K562 (cell line): ENCODE results near the gene ZNF618. TPM values are rescaled to one million over a fixed set of nuclear protein-coding genes. Genes with fewer than 3 reads are reported as not detected.

Source experiments
- ATAC-seq: fragments of 200-7000 bp; cut with Tn5 transposase; 3 replicates; pipeline ENCODE4 v1.9.1; 2020; ENCODE audit warnings: moderate library complexity
- BruUV-seq: library from RNA; stranded (reverse); fragments of 400-500 nt; replicated peaks from 2 replicates; lab custom pipeline; 2021; lab: Mats Ljungman, UMichigan
- CTCF ChIA-PET: fragments of 300-600 bp; formaldehyde crosslinking; extraction: SDS; loops from one replicate; lab custom pipeline; 2021; ENCODE audit warnings: low intra/inter-chr PET ratio; lab: Yijun Ruan, JAX
- POLR2A ChIA-PET: fragments of 300-600, 350-650 bp; sonication (Branson Sonifier 250); formaldehyde crosslinking; extraction: SDS; loops from one replicate; lab custom pipeline; 2021; ENCODE audit warnings: antibody characterized with exemption, inconsistent platforms; lab: Yijun Ruan, JAX
- DNase-seq, 4 experiments: peaks; one replicate each; pipeline versions ENCODE4 v3.0.0 to v3.0.0-alpha.2; 2011 to 2018; ENCODE audit warnings: low spot score in 3 of 4, mixed read lengths in 3 of 4; ENCODE audit errors: extremely low read depth in 1 of 4
- FAIRE-seq: peaks from 2 replicates; lab custom pipeline; 2011; peaks lifted over from hg19 to GRCh38; lab: Jason Lieb, UNC
- H2AFZ ChIP-seq: 2 replicates; pipeline ENCODE4 v1.6.0; 2011; ENCODE audit warnings: low read depth, low read length, control low read depth, inconsistent platforms
- H3K27ac ChIP-seq: fragments of 200-600 bp; 3 replicates; pipeline ENCODE4 v1.8.0; 2011; ENCODE audit warnings: low read depth, mild to moderate bottlenecking, control low read depth, inconsistent platforms, low read length, moderate library complexity, mixed read lengths; ENCODE audit errors: extremely low read depth
- H3K27me3 ChIP-seq, 2 experiments: fragments of 300-600 bp in 1 of 2; 2 replicates in 1 of 2; 3 replicates in 1 of 2; pipeline versions ENCODE4 v1.6.0 to v1.8.0; 2011; ENCODE audit warnings: inconsistent platforms in 2 of 2, low read length in 2 of 2, mild to moderate bottlenecking in 1 of 2, mixed read lengths in 1 of 2, moderate library complexity in 1 of 2; ENCODE audit not compliant: control insufficient read depth in 2 of 2, insufficient read depth in 2 of 2
- H3K36me3 ChIP-seq: fragments of 300-600 bp; 3 replicates; pipeline ENCODE4 v1.8.0; 2011; ENCODE audit warnings: mild to moderate bottlenecking, low read length, inconsistent platforms; ENCODE audit not compliant: control insufficient read depth, insufficient read depth
- H3K4me1 ChIP-seq, 2 experiments: fragments of 200-600 bp in 1 of 2; replicated peaks in 1 of 2; 2 replicates in 1 of 2; 3 replicates in 1 of 2; pipeline versions ENCODE4 v1.5.1 to v1.8.0; 2011; ENCODE audit warnings: inconsistent platforms in 2 of 2, low read length in 2 of 2, mild to moderate bottlenecking in 1 of 2, mixed read lengths in 1 of 2, moderate library complexity in 1 of 2; ENCODE audit not compliant: control insufficient read depth in 2 of 2, insufficient read depth in 2 of 2
- H3K4me2 ChIP-seq: 2 replicates; pipeline ENCODE4 v1.6.1; 2011; ENCODE audit warnings: low read length, control low read depth, inconsistent platforms, mixed read lengths; ENCODE audit not compliant: insufficient read depth
- H3K4me3 ChIP-seq: fragments of 200-600 bp; sonication (generic), shearing (Covaris generic); 2 replicates; pipeline ENCODE4 v1.5.1; 2016; ENCODE audit warnings: control low read depth, inconsistent platforms
- H3K79me2 ChIP-seq: fragments of 200-600 bp; 3 replicates; pipeline ENCODE4 v1.8.0; 2011; ENCODE audit warnings: low read length, inconsistent platforms; ENCODE audit not compliant: control insufficient read depth, insufficient read depth
- H3K9ac ChIP-seq, 2 experiments: 2 replicates each; pipeline versions ENCODE4 v1.6.0 to v1.6.1; 2011; ENCODE audit warnings: low read depth in 2 of 2, low read length in 2 of 2, control low read depth in 1 of 2, inconsistent platforms in 1 of 2, mild to moderate bottlenecking in 1 of 2, mixed read lengths in 1 of 2; ENCODE audit not compliant: insufficient read depth in 1 of 2
- H3K9me1 ChIP-seq: one replicate; pipeline ENCODE4 v1.6.0; 2011; ENCODE audit warnings: inconsistent platforms, mild to moderate bottlenecking, low read length, moderate library complexity; ENCODE audit not compliant: control insufficient read depth, insufficient read depth
- H3K9me3 ChIP-seq: replicated peaks from 2 replicates; pipeline ENCODE4 v1.5.1; 2011; ENCODE audit warnings: low read depth, low read length, inconsistent platforms; ENCODE audit not compliant: control insufficient read depth, insufficient read depth
- H4K20me1 ChIP-seq: replicated peaks from 2 replicates; pipeline ENCODE4 v1.6.1; 2011; ENCODE audit warnings: low read length, inconsistent platforms, mixed read lengths; ENCODE audit not compliant: control insufficient read depth, insufficient read depth
- ELK3 ChIP-seq: fragments of 450-650 bp; formaldehyde crosslinking; IDR thresholded peaks from 2 replicates; pipeline ENCODE4 v1.4.0; 2020; ENCODE audit warnings: mild to moderate bottlenecking
- KDM1A ChIP-seq, 2 experiments: fragments of 450-650 bp; IDR thresholded peaks; 2 replicates each; pipeline ENCODE4 v1.6.1; 2016; ENCODE audit warnings: mild to moderate bottlenecking in 2 of 2
- MLLT1 ChIP-seq, 2 experiments: fragments of 450-650 bp; IDR thresholded peaks; 2 replicates each; pipeline ENCODE4 v1.6.1; 2016
- RBM39 ChIP-seq: fragments of 200-400 bp; formaldehyde crosslinking; optimal IDR thresholded peaks from 2 replicates; pipeline ENCODE3; 2018; ENCODE audit warnings: low read depth, low read length
- ZNF316 ChIP-seq: fragments of 450-650 bp; IDR thresholded peaks from 2 replicates; pipeline ENCODE4 v1.6.1; 2016
- WGBS: fragments of 100-300 bp; shearing (Covaris generic); methylation state at CpG from one replicate; pipeline ENCODE4 v1.1.6; 2016; ENCODE audit warnings: low coverage, mixed read lengths; ENCODE audit not compliant: insufficient coverage; ENCODE audit errors: missing lambda C conversion rate; 5-methylcytosine and 5-hydroxymethylcytosine counted together
- in situ Hi-C: fragments of 300-500 bp; cut with MboI; formaldehyde crosslinking; loops from 4 replicates; pipeline ENCODE4 v1.15.0; 2018; ENCODE audit warnings: inconsistent platforms, mixed read lengths
- intact Hi-C: fragments of 100-400 bp; cut with micrococcal nuclease; formaldehyde crosslinking; loops from 2 replicates; pipeline ENCODE4 v1.14.2; 2022
- polyA plus RNA-seq, 8 experiments: library from polyadenylated mRNA; depleted of rRNA in 4 of 8; stranded (reverse) in 5 of 8; unstranded in 3 of 8; fragments of >200 nt; fragmentation: Nextera tagmentation in 2 of 8; fragmentation: Illumina TruSeq in 1 of 8; extraction: Ambion mirVana in 2 of 8; extraction: Trizol in 1 of 8; gene quantifications; 2 replicates each; pipeline versions ENCODE4 v1.2.1 to v1.2.3, GENCODE V29; 2011 to 2014; ENCODE audit warnings: inconsistent platforms in 1 of 8, missing spikeins in 1 of 8
- total RNA-seq, 7 experiments: library from RNA; depleted of rRNA in 6 of 7; stranded (reverse); fragments of >200 nt in 6 of 7; fragmentation: Illumina TruSeq in 2 of 7; extraction: Trizol in 2 of 7; gene quantifications; 2 replicates each; pipeline versions ENCODE4 v1.2.1 to v1.2.3, GENCODE V29; 2011 to 2021; ENCODE audit warnings: low replicate concordance in 1 of 7

Gene ZNF618
- total and polyA plus RNA-seq, 9 of the 15 experiments (the other 6 are each of a cell fraction or from before 2014, with no cell fraction given): 0.08 to 13.7 (median 3.4) TPM

GRCh38 chr9:113911850-113912557 lies 35.9 kb downstream of the ZNF618 start:
- no peak overlapping the region for H3K4me3 ChIP-seq
- BruUV-seq: no TSS peak
- H4K20me1 ChIP-seq: no peaks in the 10 kb centered on the region; the same call in 1 of the 2 replicates
- DNase-seq: no peak
- H3K27ac ChIP-seq: no peak overlapping the region
- POLR2A ChIA-PET: interaction anchor here (0.6 to 0.7 kb wide), 2 partner anchors 70 to 211 kb away, joined by 3 read pairs; no protein-coding TSS in a partner anchor
- H3K9me3 ChIP-seq: no peaks in the 10 kb centered on the region
- no peak for FAIRE-seq
- H3K79me2 ChIP-seq: no peaks in the 10 kb centered on the region
- no peaks in the 10 kb centered on the region for H3K9me1 ChIP-seq
- no peak overlapping the region for H3K9ac ChIP-seq
- CTCF ChIA-PET: no interaction called here
- H3K4me1 ChIP-seq: no peaks in the 10 kb centered on the region
- in situ Hi-C loops: no loop called here
- no peak for ATAC-seq
- intact Hi-C loops: no loop called here
- H3K27me3 ChIP-seq: no peaks in the 10 kb centered on the region
- H3K36me3 ChIP-seq: no peaks in the 10 kb centered on the region
- H2AFZ ChIP-seq: no peak overlapping the region
- WGBS: 41% methylated on average over 6 of the region's 6 CpGs
- no peak overlapping the region for H3K4me2 ChIP-seq
- TF ChIP-seq RBM39 (no peak), ZNF316 (no peak), MLLT1 (IDR thresholded peaks at IDR 0.05) (no peak), ELK3 (no peak), KDM1A (IDR thresholded peaks at IDR 0.05) (no peak)
